HepG2 (cell line): ENCODE measurements around the gene RPTOR. TPM values are rescaled to one million over a fixed set of nuclear protein-coding genes. Genes with fewer than 3 reads are reported as not detected.
A peak's percentile ranks its signal among the peaks of the same experiment; 100 is the strongest.

Experiments
- ATAC-seq: fragments of 200-7000 bp; cut with Tn5 transposase; 3 replicates; pipeline ENCODE4 v1.9.1; 2020; ENCODE audit warnings: mild to moderate bottlenecking, moderate library complexity
- BruUV-seq: library from RNA; stranded (reverse); fragments of 400-500 nt; replicated peaks from 2 replicates; lab custom pipeline; 2021; lab: Mats Ljungman, UMichigan
- CTCF ChIA-PET: fragments of 300-600 bp; formaldehyde crosslinking; extraction: SDS; loops from one replicate; lab custom pipeline; 2021; ENCODE audit warnings: low total read pairs, inconsistent platforms, low intra/inter-chr PET ratio; lab: Yijun Ruan, JAX
- POLR2A ChIA-PET: fragments of 350-600 bp; sonication (Branson Sonifier 250); formaldehyde crosslinking; loops from one replicate; lab custom pipeline; 2020; ENCODE audit warnings: antibody characterized with exemption, inconsistent platforms; lab: Yijun Ruan, JAX
- DNase-seq: peaks from one replicate; pipeline ENCODE4 v3.0.0-alpha.2; 2015; ENCODE audit warnings: low spot score
- FAIRE-seq: peaks from 3 replicates; lab custom pipeline; 2011; peaks lifted over from hg19 to GRCh38; lab: Jason Lieb, UNC
- H2AFZ ChIP-seq: one replicate; pipeline ENCODE4 v1.6.1; 2011; ENCODE audit warnings: low read length, inconsistent platforms
- H3K27ac ChIP-seq: fragments of 300-600 bp; 3 replicates; pipeline ENCODE4 v1.8.0; 2011; ENCODE audit warnings: mixed run types, mild to moderate bottlenecking, mixed read lengths, low read length, inconsistent platforms; ENCODE audit not compliant: insufficient read depth; ENCODE audit errors: extremely low read length
- H3K27me3 ChIP-seq, 2 experiments: fragments of 200-600 bp in 1 of 2; 2 replicates in 1 of 2; 3 replicates in 1 of 2; pipeline versions ENCODE4 v1.6.0 to v1.8.0; 2011; ENCODE audit warnings: low read length in 2 of 2, mild to moderate bottlenecking in 2 of 2, moderate library complexity in 2 of 2, inconsistent platforms in 1 of 2; ENCODE audit not compliant: insufficient read depth in 2 of 2, control insufficient read depth in 1 of 2
- H3K36me3 ChIP-seq, 2 experiments: fragments of 200-600 bp in 1 of 2; replicated peaks in 1 of 2; 2 replicates in 1 of 2; 3 replicates in 1 of 2; pipeline versions ENCODE4 v1.5.1 to v1.8.0; 2011; ENCODE audit warnings: low read length in 2 of 2, inconsistent platforms in 1 of 2; ENCODE audit not compliant: insufficient read depth in 2 of 2, control insufficient read depth in 1 of 2
- H3K4me1 ChIP-seq: 2 replicates; pipeline ENCODE4 v1.5.1; 2012; ENCODE audit warnings: low read length, inconsistent platforms; ENCODE audit not compliant: insufficient read depth
- H3K4me2 ChIP-seq: 2 replicates; pipeline ENCODE4 v1.6.0; 2011; ENCODE audit warnings: low read depth, low read length, inconsistent platforms
- H3K4me3 ChIP-seq, 3 experiments: fragments of 200-600 bp in 1 of 3; sonication (generic), shearing (Covaris generic) in 1 of 3; replicated peaks in 1 of 3; 2 replicates each; pipeline ENCODE4 v1.5.1; 2011 to 2016; ENCODE audit warnings: low read length in 3 of 3, inconsistent platforms in 2 of 3, low read depth in 2 of 3, mild to moderate bottlenecking in 2 of 3, control low read depth in 1 of 3, mixed read lengths in 1 of 3; ENCODE audit not compliant: insufficient read depth in 1 of 3
- H3K79me2 ChIP-seq: one replicate; pipeline ENCODE4 v1.6.1; 2011; ENCODE audit warnings: low read length, inconsistent platforms; ENCODE audit not compliant: insufficient read depth
- H3K9ac ChIP-seq: 2 replicates; pipeline ENCODE4 v1.6.0; 2011; ENCODE audit warnings: mild to moderate bottlenecking, low read depth, low read length, inconsistent platforms; ENCODE audit not compliant: insufficient read depth
- H3K9me3 ChIP-seq: 2 replicates; pipeline ENCODE4 v1.5.1; 2012; ENCODE audit warnings: mild to moderate bottlenecking, low read length
- H4K20me1 ChIP-seq: 2 replicates; pipeline ENCODE4 v1.6.0; 2011; ENCODE audit warnings: inconsistent platforms, mild to moderate bottlenecking, low read length, moderate library complexity; ENCODE audit not compliant: insufficient read depth
- AGO2 ChIP-seq: fragments of 200-400 bp; formaldehyde crosslinking; optimal IDR thresholded peaks from 2 replicates; pipeline ENCODE3; 2017; ENCODE audit warnings: mild to moderate bottlenecking, low read depth, low read length, moderate library complexity
- ATF2 ChIP-seq: sonication (generic); formaldehyde crosslinking; IDR thresholded peaks from 2 replicates; pipeline ENCODE4 v1.4.0; 2020; ENCODE audit warnings: missing genetic modification reagents
- KDM6A ChIP-seq: IDR thresholded peaks from 2 replicates; pipeline ENCODE4 v1.6.1; 2016; ENCODE audit warnings: low read depth
- RBM22 ChIP-seq: fragments of 200-400 bp; formaldehyde crosslinking; optimal IDR thresholded peaks from 2 replicates; pipeline ENCODE3; 2017; ENCODE audit warnings: mild to moderate bottlenecking, low read length, moderate library complexity
- ZNF556 ChIP-seq: sonication (generic); formaldehyde crosslinking; IDR thresholded peaks from 2 replicates; pipeline ENCODE4 v1.4.0; 2020; ENCODE audit warnings: mild to moderate bottlenecking, missing genetic modification reagents, borderline replicate concordance
- ZNF563 ChIP-seq: sonication (generic); formaldehyde crosslinking; IDR thresholded peaks from 2 replicates; pipeline ENCODE4 v1.8.0; 2022; ENCODE audit warnings: mild to moderate bottlenecking, moderate library complexity, missing genetic modification reagents
- ZNF720 ChIP-seq: sonication (generic); formaldehyde crosslinking; IDR thresholded peaks from 2 replicates; pipeline ENCODE4 v1.4.0; 2020; ENCODE audit warnings: missing genetic modification reagents
- WGBS: methylation state at CpG from one replicate; pipeline ENCODE4 v1.1.6; 2017; ENCODE audit warnings: low lambda C conversion rate; 5-methylcytosine and 5-hydroxymethylcytosine counted together
- in situ Hi-C: cut with HindIII; loops from 2 replicates; pipeline ENCODE4 v1.10.0; 2017; ENCODE audit warnings: low pct_unique_long_range_greater_than_20kb; ENCODE audit not compliant: extremely low pct_ligation_motif_present
- intact Hi-C: fragments of 100-400 bp; cut with micrococcal nuclease; formaldehyde crosslinking; loops from one replicate; pipeline ENCODE4 v1.10.0; 2022; ENCODE audit not compliant: unreplicated experiment
- polyA plus RNA-seq, 8 experiments: library from polyadenylated mRNA; depleted of rRNA in 3 of 8; stranded (reverse) in 7 of 8; unstranded in 1 of 8; fragments of >200 nt; fragmentation: Illumina TruSeq in 4 of 8; extraction: Trizol in 4 of 8; gene quantifications; 2 replicates each; pipeline versions ENCODE4 v1.2.1 to v1.2.3, GENCODE V29; 2011 to 2016; ENCODE audit warnings: low read depth in 4 of 8, missing spikeins in 1 of 8, mixed read lengths in 1 of 8; ENCODE audit not compliant: insufficient read depth in 1 of 8
- total RNA-seq, 5 experiments: library from RNA; depleted of rRNA; stranded (reverse); fragments of >200 nt; fragmentation: Illumina TruSeq; extraction: Trizol; gene quantifications; 2 replicates each; pipeline ENCODE4 v1.2.3, GENCODE V29; 2016; ENCODE audit warnings: low read depth in 1 of 5
- TF ChIP-seq, protein P1 (sequence below): sonication (generic); formaldehyde crosslinking; IDR thresholded peaks from 2 replicates; pipeline ENCODE4 v1.8.1; 2023; ENCODE audit warnings: mild to moderate bottlenecking, missing genetic modification reagents

RPTOR gene
- total and polyA plus RNA-seq, 2 of the 13 experiments (the other 11 are each of a cell fraction or from before 2014, with no cell fraction given): 6.6 to 25.3 TPM

DNA sequence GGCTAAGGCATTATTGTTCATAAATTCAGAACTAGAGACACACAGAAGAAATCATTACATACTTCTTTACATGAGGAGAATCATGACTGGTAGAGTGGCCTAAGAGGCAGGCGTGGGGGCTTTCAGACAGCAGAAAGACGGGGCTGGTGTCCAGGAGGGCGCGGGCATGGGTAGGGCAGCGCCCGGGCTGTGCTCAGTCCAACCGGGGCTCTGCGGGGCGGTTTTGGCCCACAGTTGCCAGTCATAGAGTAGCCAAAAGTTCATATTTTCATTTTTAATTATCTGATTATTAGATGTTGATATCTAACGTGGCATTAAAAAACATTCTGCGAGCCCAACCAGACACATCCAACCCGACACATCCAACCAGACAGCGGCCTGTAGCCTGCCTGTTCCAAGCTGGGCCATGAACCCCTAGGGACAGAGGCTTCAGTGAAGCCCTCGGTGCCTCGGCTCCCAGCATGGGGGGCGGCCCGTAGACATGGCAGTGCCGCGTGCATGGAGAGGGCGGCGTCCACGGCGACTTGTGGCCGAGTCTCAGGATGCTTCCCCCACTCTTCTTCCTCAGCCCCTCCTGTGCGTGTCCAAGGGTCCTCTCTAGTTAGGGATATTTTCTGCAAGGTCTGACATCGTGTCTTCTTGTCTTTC lies 284.7 kb downstream of the RPTOR start:
- TF ChIP-seq ZNF720 (CRISPR knock-in tag) (no peak), ZNF563 (CRISPR knock-in tag) (no peak), ZNF556 (CRISPR knock-in tag) (no peak), AGO2 (peak; percentile 31), RBM22 (peak; percentile 59), KDM6A (CRISPR knock-in tag) (no peak), ATF2 (CRISPR knock-in tag) (no peak)
- TF ChIP-seq, protein P1, sequence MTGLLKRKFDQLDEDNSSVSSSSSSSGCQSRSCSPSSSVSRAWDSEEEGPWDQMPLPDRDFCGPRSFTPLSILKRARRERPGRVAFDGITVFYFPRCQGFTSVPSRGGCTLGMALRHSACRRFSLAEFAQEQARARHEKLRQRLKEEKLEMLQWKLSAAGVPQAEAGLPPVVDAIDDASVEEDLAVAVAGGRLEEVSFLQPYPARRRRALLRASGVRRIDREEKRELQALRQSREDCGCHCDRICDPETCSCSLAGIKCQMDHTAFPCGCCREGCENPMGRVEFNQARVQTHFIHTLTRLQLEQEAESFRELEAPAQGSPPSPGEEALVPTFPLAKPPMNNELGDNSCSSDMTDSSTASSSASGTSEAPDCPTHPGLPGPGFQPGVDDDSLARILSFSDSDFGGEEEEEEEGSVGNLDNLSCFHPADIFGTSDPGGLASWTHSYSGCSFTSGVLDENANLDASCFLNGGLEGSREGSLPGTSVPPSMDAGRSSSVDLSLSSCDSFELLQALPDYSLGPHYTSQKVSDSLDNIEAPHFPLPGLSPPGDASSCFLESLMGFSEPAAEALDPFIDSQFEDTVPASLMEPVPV: no peak
- H2AFZ ChIP-seq: no peak overlapping the region
- no peak overlapping the region for H3K9ac ChIP-seq
- peaks cover 13 to 33% of the 10 kb centered on the region in 2 experiments; a peak in 4 of 5 replicates for H3K36me3 ChIP-seq
- H3K4me3 ChIP-seq: no peak overlapping the region
- ChIA-PET POLR2A (no interaction called here), CTCF (no interaction called here)
- in situ Hi-C loops: no loop called here
- H4K20me1 ChIP-seq: no peaks in the 10 kb centered on the region
- no peak for ATAC-seq
- H3K4me1 ChIP-seq: peaks cover 15% of the 10 kb centered on the region
- H3K4me2 ChIP-seq: no peak overlapping the region
- no peaks in the 10 kb centered on the region for H3K9me3 ChIP-seq
- no peaks in the 10 kb centered on the region for H3K79me2 ChIP-seq
- WGBS: 97% methylated on average over 26 of the region's 26 CpGs
- BruUV-seq: no TSS peak
- no peaks in the 10 kb centered on the region for H3K27me3 ChIP-seq
- intact Hi-C loops: no loop called here
- FAIRE-seq: no peak
- DNase-seq: no peak
- no peak overlapping the region for H3K27ac ChIP-seq
